Measurements from ENCODE around the gene PARD3B. TPM values are rescaled to one million over a fixed set of nuclear protein-coding genes. Genes with fewer than 3 reads are reported as not detected.

PARD3B gene
- total RNA-seq, 1 donor from 2014 or later, result 0.66 TPM

DNA sequence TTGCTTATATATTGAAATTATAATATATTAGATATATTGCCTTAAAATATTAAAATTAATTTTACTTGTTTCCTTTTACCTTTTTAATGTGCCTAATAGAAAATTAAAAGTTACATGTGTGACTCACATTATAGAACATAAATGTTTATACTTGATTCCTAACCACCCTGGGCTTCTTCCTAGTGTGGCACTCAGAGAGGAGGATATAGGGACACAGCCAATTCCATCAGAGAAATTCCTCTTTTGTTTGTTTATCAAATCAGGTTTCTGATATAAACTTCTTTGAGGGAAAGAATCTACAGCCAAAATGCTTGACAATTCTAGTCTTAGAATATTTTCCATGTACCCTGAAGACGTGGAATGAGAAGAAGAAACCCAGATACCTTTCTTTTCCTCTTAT is 788.1 kb downstream of the PARD3B start:
- H3K27me3 Mint-ChIP-seq (ENCODE audit: unreplicated experiment), result no peaks in the 10 kb centered on the region
- H3K36me3 Mint-ChIP-seq (ENCODE audit: unreplicated experiment), result peaks cover 5% of the 10 kb centered on the region
- no peak for DNase-seq
- H3K27ac Mint-ChIP-seq (ENCODE audit: unreplicated experiment), result no peak overlapping the region
- TF ChIP-seq, protein P1, sequence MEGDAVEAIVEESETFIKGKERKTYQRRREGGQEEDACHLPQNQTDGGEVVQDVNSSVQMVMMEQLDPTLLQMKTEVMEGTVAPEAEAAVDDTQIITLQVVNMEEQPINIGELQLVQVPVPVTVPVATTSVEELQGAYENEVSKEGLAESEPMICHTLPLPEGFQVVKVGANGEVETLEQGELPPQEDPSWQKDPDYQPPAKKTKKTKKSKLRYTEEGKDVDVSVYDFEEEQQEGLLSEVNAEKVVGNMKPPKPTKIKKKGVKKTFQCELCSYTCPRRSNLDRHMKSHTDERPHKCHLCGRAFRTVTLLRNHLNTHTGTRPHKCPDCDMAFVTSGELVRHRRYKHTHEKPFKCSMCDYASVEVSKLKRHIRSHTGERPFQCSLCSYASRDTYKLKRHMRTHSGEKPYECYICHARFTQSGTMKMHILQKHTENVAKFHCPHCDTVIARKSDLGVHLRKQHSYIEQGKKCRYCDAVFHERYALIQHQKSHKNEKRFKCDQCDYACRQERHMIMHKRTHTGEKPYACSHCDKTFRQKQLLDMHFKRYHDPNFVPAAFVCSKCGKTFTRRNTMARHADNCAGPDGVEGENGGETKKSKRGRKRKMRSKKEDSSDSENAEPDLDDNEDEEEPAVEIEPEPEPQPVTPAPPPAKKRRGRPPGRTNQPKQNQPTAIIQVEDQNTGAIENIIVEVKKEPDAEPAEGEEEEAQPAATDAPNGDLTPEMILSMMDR (IDR thresholded peaks at IDR 0.05; ENCODE audit: partially characterized antibody, unreplicated experiment), result no peak
- H3K4me3 Mint-ChIP-seq (ENCODE audit: unreplicated experiment), result no peak overlapping the region
- peaks cover 2% of the 10 kb centered on the region for H3K9me3 Mint-ChIP-seq (ENCODE audit: unreplicated experiment)
- no peaks in the 10 kb centered on the region for H3K4me1 Mint-ChIP-seq (ENCODE audit: low read depth, unreplicated experiment)

GRCh38 chr2:205337274-205337673 is 792.0 kb downstream of the PARD3B start:
- H3K27me3 Mint-ChIP-seq (ENCODE audit: unreplicated experiment), result peaks cover 2% of the 10 kb centered on the region
- H3K4me1 Mint-ChIP-seq (ENCODE audit: low read depth, unreplicated experiment), result no peaks in the 10 kb centered on the region
- H3K9me3 Mint-ChIP-seq (ENCODE audit: unreplicated experiment), result peaks cover 2% of the 10 kb centered on the region
- DNase-seq, result no peak
- H3K4me3 Mint-ChIP-seq (ENCODE audit: unreplicated experiment), result no peak overlapping the region
- TF ChIP-seq, protein P1 (IDR thresholded peaks at IDR 0.05; ENCODE audit: partially characterized antibody, unreplicated experiment), result no peak
- peaks cover 5% of the 10 kb centered on the region for H3K36me3 Mint-ChIP-seq (ENCODE audit: unreplicated experiment)
- H3K27ac Mint-ChIP-seq (ENCODE audit: unreplicated experiment), result no peak overlapping the region

DNA sequence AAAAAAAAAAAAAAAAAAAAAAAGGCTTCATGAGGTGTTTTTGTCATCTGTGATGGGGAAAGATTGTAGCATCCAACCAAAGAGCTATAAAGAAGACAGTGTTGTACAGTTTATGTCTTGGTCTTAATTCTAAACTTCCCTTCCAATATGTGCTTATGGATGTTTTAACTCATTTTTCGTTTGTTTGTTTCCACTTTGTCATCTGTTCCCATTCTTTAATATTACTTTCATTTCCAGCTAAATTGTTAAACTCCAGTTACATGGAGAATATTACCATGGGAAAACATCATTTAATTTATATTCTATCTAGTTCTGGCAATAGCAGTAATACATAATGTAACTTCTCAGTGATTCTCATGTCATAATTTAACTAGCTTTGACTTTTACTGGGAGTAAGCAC is 792.9 kb downstream of the PARD3B start:
- no peak overlapping the region for H3K4me3 Mint-ChIP-seq (ENCODE audit: unreplicated experiment)
- H3K27me3 Mint-ChIP-seq (ENCODE audit: unreplicated experiment), result peaks cover 2% of the 10 kb centered on the region
- peaks cover 2% of the 10 kb centered on the region for H3K9me3 Mint-ChIP-seq (ENCODE audit: unreplicated experiment)
- peaks cover 5% of the 10 kb centered on the region for H3K36me3 Mint-ChIP-seq (ENCODE audit: unreplicated experiment)
- DNase-seq, result no peak
- H3K4me1 Mint-ChIP-seq (ENCODE audit: low read depth, unreplicated experiment), result no peaks in the 10 kb centered on the region
- no peak overlapping the region for H3K27ac Mint-ChIP-seq (ENCODE audit: unreplicated experiment)
- TF ChIP-seq, protein P1 (IDR thresholded peaks at IDR 0.05; ENCODE audit: partially characterized antibody, unreplicated experiment), result no peak

GRCh38 chr2:205343103-205343502 is 797.8 kb downstream of the PARD3B start:
- Mint-ChIP-seq H3K4me3 (ENCODE audit: unreplicated experiment) (no peak overlapping the region), H3K4me1 (ENCODE audit: low read depth, unreplicated experiment) (peaks cover 4% of the 10 kb centered on the region), H3K36me3 (ENCODE audit: unreplicated experiment) (no peaks in the 10 kb centered on the region), H3K27me3 (ENCODE audit: unreplicated experiment) (peaks cover 2% of the 10 kb centered on the region), H3K27ac (ENCODE audit: unreplicated experiment) (no peak overlapping the region), H3K9me3 (ENCODE audit: unreplicated experiment) (peaks cover 2% of the 10 kb centered on the region)
- DNase-seq, result no peak
- TF ChIP-seq, protein P1 (IDR thresholded peaks at IDR 0.05; ENCODE audit: partially characterized antibody, unreplicated experiment), result no peak

DNA sequence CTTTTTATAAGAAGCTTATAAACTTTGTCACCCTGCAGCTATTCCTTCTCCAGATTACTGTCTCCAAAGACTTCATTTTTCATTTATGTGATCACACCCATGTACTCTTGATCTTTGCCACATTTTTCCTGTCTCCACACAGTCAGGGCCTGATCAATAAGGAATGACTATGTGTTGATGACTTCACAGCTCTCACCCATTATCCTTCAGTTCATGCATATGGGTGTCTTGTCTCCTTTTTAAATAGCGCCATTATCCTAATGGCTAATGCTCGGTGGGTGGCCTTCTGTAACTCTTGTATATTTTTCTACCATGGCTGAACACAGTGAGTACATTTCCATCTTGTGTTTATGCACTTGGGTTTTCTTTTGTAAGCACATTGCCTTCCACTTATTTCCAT is 801.4 kb downstream of the PARD3B start:
- H3K36me3 Mint-ChIP-seq (ENCODE audit: unreplicated experiment), result no peaks in the 10 kb centered on the region
- H3K4me1 Mint-ChIP-seq (ENCODE audit: low read depth, unreplicated experiment), result peaks cover 4% of the 10 kb centered on the region
- H3K9me3 Mint-ChIP-seq (ENCODE audit: unreplicated experiment), result peaks cover 2% of the 10 kb centered on the region
- peaks cover 2% of the 10 kb centered on the region for H3K27me3 Mint-ChIP-seq (ENCODE audit: unreplicated experiment)
- no peak for DNase-seq
- TF ChIP-seq, protein P1 (IDR thresholded peaks at IDR 0.05; ENCODE audit: partially characterized antibody, unreplicated experiment), result no peak
- H3K4me3 Mint-ChIP-seq (ENCODE audit: unreplicated experiment), result no peak overlapping the region
- no peak overlapping the region for H3K27ac Mint-ChIP-seq (ENCODE audit: unreplicated experiment)
